ENCODE data around the gene NDRG3.

NDRG3 gene

DNA sequence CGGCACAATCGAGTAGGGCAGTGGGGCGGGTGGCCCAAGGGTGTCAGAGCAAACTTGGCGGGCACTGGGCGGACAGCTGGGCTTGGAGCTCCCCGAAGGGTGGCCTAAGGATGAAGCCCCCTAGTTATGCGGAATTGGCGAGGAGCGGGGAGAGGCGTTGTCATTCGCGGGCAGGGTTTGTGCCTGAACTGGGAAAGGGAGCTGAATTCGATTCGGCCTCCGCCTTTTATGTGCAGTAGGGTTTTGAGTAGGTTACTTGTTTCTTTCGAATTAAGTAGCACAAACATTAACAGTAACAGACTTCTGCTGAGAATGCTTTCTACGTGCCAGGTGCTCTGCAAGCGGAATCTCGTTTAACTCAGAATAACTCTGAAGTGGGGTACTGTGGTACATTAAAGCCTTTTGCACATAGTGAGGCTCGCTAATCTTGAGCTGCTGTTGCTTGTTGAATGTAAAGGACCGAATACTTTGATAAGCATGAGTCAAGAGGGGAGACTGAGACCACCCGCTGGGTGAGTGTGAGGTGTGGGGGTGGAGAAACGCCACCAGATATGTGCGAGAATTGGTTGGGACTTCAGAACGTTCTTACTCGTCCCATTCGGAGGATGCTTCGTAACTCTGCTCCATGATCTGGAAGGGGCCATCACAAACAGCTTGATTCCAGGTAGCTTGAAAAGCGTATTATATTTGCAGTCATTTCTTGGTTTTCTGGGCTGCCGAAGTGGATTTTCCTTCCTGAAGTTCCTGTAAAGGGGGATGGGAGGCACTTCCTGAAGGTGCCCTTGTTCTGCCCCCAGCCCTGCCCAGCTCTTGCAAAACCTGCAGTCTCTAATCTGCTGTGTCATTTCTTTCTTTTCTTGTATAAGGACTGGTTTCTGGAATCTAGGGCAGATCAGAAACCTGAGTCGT, 139.5 kb downstream of the NDRG3 start:
- DNase-seq (ENCODE audit: low spot score): no peak

- peak; percentile 98 for DNase-seq (ENCODE audit: low spot score)
Measured at GRCh38 chr20:36605399-36606157, 140.3 kb downstream of the NDRG3 start, which contains the start of gene RAB5IF. Gene RAB5IF, plus strand, starts transcription at chr20:36605779. Its CDS starts 173 bp downstream, at chr20:36605952.

DNA sequence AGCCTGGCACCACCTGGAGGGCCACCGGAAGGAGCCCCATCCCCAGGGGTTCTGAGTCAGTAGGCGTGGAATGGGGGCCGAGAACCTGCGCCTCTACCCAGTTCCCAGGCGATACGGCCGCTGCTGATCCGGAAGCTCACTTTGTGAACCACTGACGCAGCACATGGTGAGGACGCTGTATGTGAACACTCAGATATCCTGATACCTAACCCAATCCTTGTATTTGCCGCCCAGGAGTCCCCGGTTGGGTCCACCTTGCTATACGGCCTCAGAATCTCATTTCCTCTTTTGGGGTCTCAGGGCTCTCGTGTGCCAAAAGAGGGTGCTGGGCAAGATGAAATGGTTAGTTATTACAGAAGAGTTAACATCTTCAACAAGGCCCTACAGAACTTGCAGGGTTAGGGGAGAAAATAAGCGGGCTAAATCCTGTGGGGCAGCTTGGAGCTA, 140.9 kb downstream of the NDRG3 start:
- DNase-seq (ENCODE audit: low spot score): no peak

Data from AG20443 (cell line).